HG03103 (cell line): ENCODE measurements around the gene ITIH3.

Experiments
- ATAC-seq: cut with Tn5 transposase; IDR thresholded peaks from one replicate; pipeline ENCODE4 v1.9.1; 2021; ENCODE audit warnings: low read depth; ENCODE audit not compliant: unreplicated experiment

ITIH3 gene

GRCh38 chr3:52779011-52779836 lies 15.4 kb upstream of the ITIH3 start:
- ATAC-seq: no peak

- ATAC-seq: no peak
Observed at GRCh38 chr3:52779837-52780585, 14.6 kb upstream of the ITIH3 start.

GRCh38 chr3:52781741-52782140 lies 12.9 kb upstream of the ITIH3 start:
- ATAC-seq: no peak

- no peak for ATAC-seq
Observed at GRCh38 chr3:52782412-52783210, 12.0 kb upstream of the ITIH3 start.

- ATAC-seq: no peak
Observed at GRCh38 chr3:52783211-52783555, 11.4 kb upstream of the ITIH3 start.

- ATAC-seq: no peak
Observed at GRCh38 chr3:52784021-52784621, 10.5 kb upstream of the ITIH3 start.

GRCh38 chr3:52784931-52785590 lies 9.5 kb upstream of the ITIH3 start:
- ATAC-seq: no peak

- no peak for ATAC-seq
Observed at GRCh38 chr3:52786330-52787215, 8.0 kb upstream of the ITIH3 start.

- ATAC-seq: no peak
Observed at GRCh38 chr3:52787246-52787645, 7.3 kb upstream of the ITIH3 start.

- no peak for ATAC-seq
Observed at GRCh38 chr3:52787672-52788625, 6.6 kb upstream of the ITIH3 start.

- no peak for ATAC-seq
Observed at GRCh38 chr3:52788890-52789745, 5.5 kb upstream of the ITIH3 start.

- no peak for ATAC-seq
Observed at GRCh38 chr3:52789746-52790040, 4.9 kb upstream of the ITIH3 start.

- ATAC-seq: no peak
Observed at GRCh38 chr3:52790337-52790736, 4.3 kb upstream of the ITIH3 start.

- ATAC-seq: no peak
Observed at GRCh38 chr3:52790741-52791140, 3.9 kb upstream of the ITIH3 start.

GRCh38 chr3:52791366-52791765 lies 3.2 kb upstream of the ITIH3 start:
- no peak for ATAC-seq

- no peak for ATAC-seq
Observed at GRCh38 chr3:52791928-52792327, 2.7 kb upstream of the ITIH3 start.

GRCh38 chr3:52792413-52792812 lies 2.2 kb upstream of the ITIH3 start:
- no peak for ATAC-seq
